GM12801 (cell line): Measurements from ENCODE around the gene USP53.

Experiments used
- CTCF ChIP-seq: IDR thresholded peaks from one replicate; pipeline ENCODE4 v1.5.1; 2011; ENCODE audit warnings: control low read depth; ENCODE audit not compliant: insufficient read length; ENCODE audit errors: extremely low read depth

Gene USP53

DNA sequence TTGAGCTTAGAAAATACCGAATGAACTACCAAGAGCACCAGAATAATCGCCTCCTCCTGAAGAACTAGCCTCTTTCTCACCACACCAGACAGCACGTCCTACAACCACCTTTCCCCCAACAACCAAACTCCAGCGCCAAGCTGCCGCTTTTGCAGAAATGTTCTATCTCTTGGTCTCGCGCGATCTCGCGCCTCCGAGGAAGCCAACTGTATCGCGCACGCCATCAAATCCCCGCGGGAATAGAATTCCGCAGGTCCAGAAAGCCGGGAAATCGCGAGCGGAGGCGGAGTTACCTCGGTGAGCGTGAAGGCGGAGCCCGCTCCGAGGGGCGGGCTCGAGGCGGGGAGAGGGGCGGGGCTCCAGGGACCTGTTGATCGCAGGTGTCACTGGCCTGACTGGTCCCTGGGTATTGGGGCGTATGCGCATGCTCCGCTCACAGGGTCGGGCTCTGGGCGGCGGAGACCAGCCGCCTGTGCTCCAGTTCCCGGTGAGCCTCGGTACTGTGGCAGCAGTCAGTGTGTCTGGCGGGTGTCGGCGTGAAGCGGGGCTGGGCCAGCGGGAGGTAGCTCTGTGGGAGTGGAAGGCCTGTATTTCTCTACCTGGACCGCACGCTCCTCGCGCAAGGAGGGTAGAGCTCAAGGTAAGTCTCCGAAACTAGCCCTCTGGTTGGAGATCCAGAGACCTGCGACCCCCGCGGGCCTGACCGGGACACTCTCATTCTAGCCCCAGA, at the start of gene USP53:
Gene USP53 (plus strand): TSS at position 480 of the 730 bp plus-strand sequence. CDS start 27,047 bp downstream, outside the sequence.
- no peak for TF ChIP-seq CTCF

- no peak for TF ChIP-seq CTCF
These were observed 46.7 kb upstream of the USP53 start for GRCh38 chr4:119165767-119166166.

GRCh38 chr4:119170195-119170594, 42.3 kb upstream of the USP53 start:
- no peak for TF ChIP-seq CTCF

DNA sequence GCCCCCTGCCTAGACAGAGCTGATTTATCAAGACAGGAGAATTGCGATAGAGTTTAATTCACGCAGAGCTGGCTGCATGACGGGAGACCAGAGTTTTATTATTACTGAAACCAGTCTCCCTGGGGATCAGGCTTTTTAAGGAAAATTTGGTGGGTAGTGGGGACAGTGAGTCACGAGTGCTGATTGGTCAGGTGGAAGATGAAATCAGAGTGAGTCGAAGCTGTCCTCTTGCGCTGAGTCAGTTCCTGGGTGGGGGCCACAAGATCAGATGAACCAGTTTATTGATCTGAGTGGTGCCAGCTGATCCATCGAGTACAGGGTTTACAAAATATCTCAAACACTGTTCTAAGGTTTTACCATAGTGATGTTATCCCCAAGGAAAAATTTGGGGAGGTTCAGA, 40.3 kb upstream of the USP53 start:
- TF ChIP-seq CTCF, result no peak

DNA sequence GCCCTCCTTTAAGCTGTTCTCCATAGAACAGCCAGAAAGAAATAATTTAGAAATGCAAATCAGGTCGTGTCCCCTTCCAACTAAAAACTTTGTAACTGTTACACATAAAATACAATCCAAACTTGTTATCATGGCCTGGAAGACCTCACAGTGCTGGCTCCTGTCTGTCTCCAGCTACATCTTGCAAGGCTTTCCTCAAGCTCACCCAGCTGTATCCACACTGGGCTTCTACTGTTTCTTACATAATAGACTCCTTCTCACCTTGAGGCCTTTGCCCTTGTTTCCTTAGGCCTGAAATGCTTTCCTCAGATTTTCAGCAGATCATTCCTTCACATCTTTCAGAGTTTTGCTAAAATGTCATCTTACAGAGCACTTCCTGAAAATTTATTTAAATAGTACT, 33.5 kb upstream of the USP53 start:
- no peak for TF ChIP-seq CTCF

DNA sequence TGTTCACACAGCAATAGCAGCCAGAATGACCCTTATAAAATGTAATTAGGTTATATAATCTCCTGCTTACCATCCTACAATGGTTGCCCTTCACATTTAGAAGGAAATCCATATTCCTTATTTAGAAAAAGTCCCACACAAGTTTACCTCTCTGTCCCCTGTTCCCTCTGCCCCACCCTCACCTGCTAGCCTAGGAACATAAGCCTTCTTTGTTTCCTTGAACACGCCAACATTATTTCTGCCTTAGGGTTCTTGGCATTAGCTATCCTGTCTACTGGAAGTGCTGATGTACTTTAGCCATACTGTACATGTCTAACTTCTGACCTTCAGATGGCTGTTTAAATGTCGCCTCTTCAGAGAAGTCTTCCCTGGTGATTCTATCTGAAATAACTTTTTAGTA, 28.4 kb upstream of the USP53 start:
- no peak for TF ChIP-seq CTCF

DNA sequence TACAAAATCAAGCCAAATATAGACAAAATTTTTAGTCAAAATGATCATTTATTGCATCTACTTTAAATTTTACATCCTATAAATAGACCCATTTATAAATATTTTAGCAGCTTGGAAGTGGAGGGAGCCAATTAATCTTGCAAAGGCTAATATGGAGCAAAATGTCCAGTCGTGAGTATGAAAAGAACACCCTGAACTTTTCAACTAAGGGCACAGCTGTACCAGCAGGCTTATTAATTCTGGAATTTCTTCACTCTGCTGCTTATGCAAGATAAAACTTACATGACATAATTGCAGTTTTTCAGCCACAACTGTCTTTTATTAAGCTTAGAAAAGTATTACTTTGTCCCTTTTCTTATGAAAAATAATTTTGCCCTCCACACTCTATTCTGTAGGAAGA, 22.9 kb upstream of the USP53 start:
- no peak for TF ChIP-seq CTCF

DNA sequence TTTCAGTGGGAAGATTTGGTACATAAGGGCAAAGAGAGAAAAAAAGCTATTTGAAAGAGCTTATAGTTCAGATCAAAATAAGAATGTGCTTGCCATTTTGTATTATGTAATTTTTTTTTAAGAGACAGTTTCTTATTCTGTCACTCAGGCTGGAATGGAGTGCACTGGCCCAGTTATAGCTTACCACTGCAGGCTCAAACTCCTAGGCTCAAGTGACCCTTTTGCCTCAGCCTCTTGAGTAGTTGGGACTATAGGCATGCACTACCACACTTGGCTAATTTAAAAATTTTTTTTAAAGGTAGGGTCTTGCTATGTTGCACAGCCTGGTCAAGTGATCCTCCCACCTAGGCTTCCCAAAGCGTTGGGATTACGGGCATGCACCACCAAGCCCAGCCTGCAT, 22.2 kb upstream of the USP53 start:
- TF ChIP-seq CTCF, result no peak
